ENCODE results near the gene ACAD8. TPM values are rescaled to one million over a fixed set of nuclear protein-coding genes. Genes with fewer than 3 reads are reported as not detected.

Gene ACAD8
- total RNA-seq = 13.3 and 17.5 TPM in 2 replicates

GRCh38 chr11:134253188-134253993 is at the start of gene ACAD8, which contains the start of gene THYN1:
Gene ACAD8 (plus strand): TSS chr11:134253568. CDS start chr11:134253601, 33 bp downstream.
Gene THYN1 (minus strand): TSS chr11:134253352. CDS start chr11:134252882, 470 bp downstream.

GRCh38 chr11:134223836-134224709 is 29.3 kb upstream of the ACAD8 start, which contains the start of the genes NCAPD3 and VPS26B:
Gene NCAPD3 (minus strand): TSS chr11:134223967. CDS start chr11:134223926, 41 bp downstream.
Gene VPS26B (plus strand): TSS chr11:134224671. CDS start chr11:134225123, 452 bp downstream.

GRCh38 chr11:134275534-134276395 is 22.4 kb downstream of the ACAD8 start, which contains the start of gene GLB1L3:
Gene GLB1L3 (plus strand): TSS chr11:134276379. CDS start chr11:134276741, 362 bp downstream.

Other genes starting within 250 kb of the ACAD8 start
- 43.1 and 53.9 TPM in 2 replicates for gene JAM3, start 184.5 kb upstream of the ACAD8 start, total RNA-seq
- gene NCAPD3, start 29.6 kb upstream of the ACAD8 start, total RNA-seq = 6.5 and 8.4 TPM in 2 replicates
- gene VPS26B, start 28.9 kb upstream of the ACAD8 start, total RNA-seq = 25.5 and 32.9 TPM in 2 replicates
- gene THYN1, start 216 bp upstream of the ACAD8 start, total RNA-seq = 21.5 and 22.4 TPM in 2 replicates
- not detected in 2 replicates for gene GLB1L3, start 22.8 kb downstream of the ACAD8 start, total RNA-seq
- 2.0 TPM in 1 of 2 replicates, not detected in the other for gene GLB1L2, start 78.4 kb downstream of the ACAD8 start, total RNA-seq
- under 0.01 TPM in 1 of 2 replicates, not detected in the other for gene B3GAT1, start 158.7 kb downstream of the ACAD8 start, total RNA-seq